Left forelimb (tissue), 1 donor: Measurements from ENCODE around the gene PGGHG.
"Not testable (repeated sequence)": the region's sequence is repeated elsewhere in the genome, so short reads cannot be mapped to it uniquely, and the experiment has no call there.

ENCODE experiments used
- DNase-seq: peaks from one replicate; pipeline ENCODE4 v3.0.0-alpha.2; 2018; ENCODE audit warnings: low spot score

PGGHG gene

GRCh38 chr11:297586-298405 lies 8.9 kb downstream of the PGGHG start:
- peak; percentile 65 for DNase-seq

GRCh38 chr11:298406-299065 lies 9.6 kb downstream of the PGGHG start:
- peak; percentile 71 for DNase-seq

GRCh38 chr11:299081-299891 lies 10.4 kb downstream of the PGGHG start, which contains the start of gene IFITM5:
TSS of gene IFITM5 (minus strand) at chr11:299526. CDS start at chr11:299490, 36 bp downstream.
- no peak for DNase-seq

GRCh38 chr11:299951-300735 lies 11.2 kb downstream of the PGGHG start:
- no peak for DNase-seq

GRCh38 chr11:303363-303762 lies 14.4 kb downstream of the PGGHG start:
- DNase-seq, result no peak

- no peak for DNase-seq
Observed at GRCh38 chr11:304061-304506, 15.2 kb downstream of the PGGHG start.

GRCh38 chr11:304915-305843 lies 16.3 kb downstream of the PGGHG start:
- no peak for DNase-seq

- no peak for DNase-seq
Observed at GRCh38 chr11:305844-306211, 16.9 kb downstream of the PGGHG start.

- no peak for DNase-seq
Observed at GRCh38 chr11:306645-307371, 17.9 kb downstream of the PGGHG start.

- not testable (repeated sequence) for DNase-seq
Observed at GRCh38 chr11:307766-308708, 19.1 kb downstream of the PGGHG start, which contains the start of gene IFITM2. TSS of gene IFITM2 (plus strand) at chr11:307816. CDS start at chr11:308193, 377 bp downstream.

- not testable (repeated sequence) for DNase-seq
Observed at GRCh38 chr11:308740-309665, 20.1 kb downstream of the PGGHG start.

GRCh38 chr11:309979-310572 lies 21.1 kb downstream of the PGGHG start:
- DNase-seq, result not testable (repeated sequence)

GRCh38 chr11:311013-311748 lies 22.3 kb downstream of the PGGHG start:
- DNase-seq, result not testable (repeated sequence)

- DNase-seq, result no peak
Observed at GRCh38 chr11:312092-312816, 23.3 kb downstream of the PGGHG start.

- DNase-seq, result no peak
Observed at GRCh38 chr11:313304-313786, 24.4 kb downstream of the PGGHG start.
